ENCODE measurements around the gene XAGE2.

XAGE2 gene

GRCh38 chrX:52420824-52421443 is 52.1 kb downstream of the XAGE2 start:
- ChIA-PET CTCF (no interaction called here), POLR2A (no interaction called here)
- no peak for TF ChIP-seq CTCF (IDR thresholded peaks at IDR 0.05; ENCODE audit: control extremely low read depth, extremely low read depth, low read depth, missing control alignments)
- no peak for DNase-seq (ENCODE audit: extremely low spot score)

- POLR2A ChIA-PET = no interaction called here
- TF ChIP-seq CTCF (IDR thresholded peaks at IDR 0.05; ENCODE audit: control extremely low read depth, extremely low read depth, low read depth, missing control alignments) = no peak
- no peak for DNase-seq (ENCODE audit: extremely low spot score)
- CTCF ChIA-PET = no interaction called here
These were observed 54.1 kb downstream of the XAGE2 start for GRCh38 chrX:52422884-52423283.

- no peak for DNase-seq (ENCODE audit: extremely low spot score)
- ChIA-PET POLR2A (no interaction called here), CTCF (no interaction called here)
- no peak for TF ChIP-seq CTCF (IDR thresholded peaks at IDR 0.05; ENCODE audit: control extremely low read depth, extremely low read depth, low read depth, missing control alignments)
These were observed 55.8 kb downstream of the XAGE2 start for GRCh38 chrX:52424656-52425055.
